ENCODE results near the gene SPEN. TPM values are rescaled to one million over a fixed set of nuclear protein-coding genes. Genes with fewer than 3 reads are reported as not detected.

SPEN gene
- total and polyA plus RNA-seq, 9 of the 15 experiments (the other 6 are each of a cell fraction or from before 2014, with no cell fraction given): 5.7 to 87.5 (median 27.2) TPM

GRCh38 chr1:15835741-15836510 is 11.6 kb upstream of the SPEN start (continued):
- TF ChIP-seq CBFA2T2 (conservative IDR thresholded peaks at IDR 0.05) (no peak), KLF13 (tag; IDR thresholded peaks at IDR 0.05; ENCODE audit: borderline replicate concordance, low read depth) (0 out of 2 replicates have a peak, but pooled peaks have one; percentile 11), ZBTB26 (CRISPR knock-in tag; IDR thresholded peaks at IDR 0.05) (0 out of 2 replicates have a peak, but pooled peaks have one; percentile 71), MTF1 (CRISPR knock-in tag; IDR thresholded peaks at IDR 0.05; ENCODE audit: borderline replicate concordance) (no peak), ADNP (tag; IDR thresholded peaks at IDR 0.05) (no peak), STAT5A (IDR thresholded peaks at IDR 0.05; ENCODE audit: borderline replicate concordance, low read length) (no peak), SMAD2 (IDR thresholded peaks at IDR 0.05; ENCODE audit: low read depth, low read length) (no peak), ETV5 (CRISPR knock-in tag; IDR thresholded peaks at IDR 0.05; ENCODE audit: low read depth) (peak; percentile 51; the same call in 1 of the 2 replicates), ZC3H8 (IDR thresholded peaks at IDR 0.05) (no peak), FUS (optimal IDR thresholded peaks at IDR 0.05; ENCODE audit: low read depth, low read length) (no peak), CHD2 (IDR thresholded peaks at IDR 0.05; ENCODE audit: low read depth, low read length) (peak; percentile 54), RHOXF2B (CRISPR knock-in tag; conservative IDR thresholded peaks at IDR 0.05) (0 out of 2 replicates have a peak, but pooled peaks have one; percentile 62), ZNF253 (CRISPR knock-in tag; conservative IDR thresholded peaks at IDR 0.05) (no peak), ZSCAN29 (IDR thresholded peaks at IDR 0.05) (no peak), GABPB1 (CRISPR knock-in tag; IDR thresholded peaks at IDR 0.05) (peak; percentile 78), RAD51 (IDR thresholded peaks at IDR 0.05; ENCODE audit: borderline replicate concordance, low read depth) (no peak; the same call in 1 of the 2 replicates), TOE1 (IDR thresholded peaks at IDR 0.05; ENCODE audit: borderline replicate concordance) (peak; percentile 6; the same call in 1 of the 2 replicates), TOE1 (CRISPR knock-in tag; IDR thresholded peaks at IDR 0.05; ENCODE audit: borderline replicate concordance, low read depth) (0 out of 2 replicates have a peak, but pooled peaks have one; percentile 75), U2AF1 (optimal IDR thresholded peaks at IDR 0.05; ENCODE audit: low read depth, low read length) (no peak), BCL6 (CRISPR knock-in tag; IDR thresholded peaks at IDR 0.05) (no peak), SFPQ (IDR thresholded peaks at IDR 0.05; ENCODE audit: low read depth, low read length) (no peak), ZNF592 (IDR thresholded peaks at IDR 0.05) (peak; percentile 96)

Measured in K562 (cell line).